GM21367 (cell line): ENCODE measurements around the gene ICAM3.
"Not testable (repeated sequence)": the region's sequence is repeated elsewhere in the genome, so short reads cannot be mapped to it uniquely, and the experiment has no call there.

ENCODE experiments used
- ATAC-seq: cut with Tn5 transposase; IDR thresholded peaks from one replicate; pipeline ENCODE4 v1.9.1; 2021; ENCODE audit not compliant: unreplicated experiment

Gene ICAM3, protein sequence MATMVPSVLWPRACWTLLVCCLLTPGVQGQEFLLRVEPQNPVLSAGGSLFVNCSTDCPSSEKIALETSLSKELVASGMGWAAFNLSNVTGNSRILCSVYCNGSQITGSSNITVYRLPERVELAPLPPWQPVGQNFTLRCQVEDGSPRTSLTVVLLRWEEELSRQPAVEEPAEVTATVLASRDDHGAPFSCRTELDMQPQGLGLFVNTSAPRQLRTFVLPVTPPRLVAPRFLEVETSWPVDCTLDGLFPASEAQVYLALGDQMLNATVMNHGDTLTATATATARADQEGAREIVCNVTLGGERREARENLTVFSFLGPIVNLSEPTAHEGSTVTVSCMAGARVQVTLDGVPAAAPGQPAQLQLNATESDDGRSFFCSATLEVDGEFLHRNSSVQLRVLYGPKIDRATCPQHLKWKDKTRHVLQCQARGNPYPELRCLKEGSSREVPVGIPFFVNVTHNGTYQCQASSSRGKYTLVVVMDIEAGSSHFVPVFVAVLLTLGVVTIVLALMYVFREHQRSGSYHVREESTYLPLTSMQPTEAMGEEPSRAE

DNA sequence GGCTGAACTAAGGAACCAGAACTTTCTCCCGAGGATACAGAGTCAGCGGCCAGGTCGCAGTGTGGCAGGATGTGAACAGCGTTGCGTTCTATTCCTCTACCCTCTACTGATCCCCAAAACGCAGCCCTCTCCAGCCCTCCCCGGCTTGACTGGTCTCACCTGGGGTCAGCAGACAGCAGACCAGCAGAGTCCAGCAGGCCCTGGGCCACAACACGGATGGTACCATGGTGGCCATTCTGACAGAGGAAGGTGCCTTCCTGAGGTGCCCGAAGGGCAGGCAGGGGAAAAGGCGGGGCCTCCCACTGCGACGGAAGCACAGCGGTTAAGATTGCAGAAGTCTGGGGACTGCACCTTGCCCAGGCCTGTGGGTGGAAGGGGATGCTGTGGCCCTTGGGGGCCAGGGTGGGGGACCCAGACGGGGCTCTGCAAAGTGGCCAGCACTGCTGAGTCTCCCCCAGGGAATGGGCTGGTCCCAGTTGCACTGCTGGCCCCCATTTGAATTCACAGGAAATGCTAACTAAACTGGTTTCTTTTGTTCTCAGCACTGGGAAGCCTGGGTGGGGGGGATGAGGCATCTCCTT is at the start of gene ICAM3:
Gene ICAM3, minus strand, starts transcription at position 245 of the 581 bp plus-strand sequence. Its CDS starts 10 bp downstream, at position 235.
- ATAC-seq: peak; percentile 53

DNA sequence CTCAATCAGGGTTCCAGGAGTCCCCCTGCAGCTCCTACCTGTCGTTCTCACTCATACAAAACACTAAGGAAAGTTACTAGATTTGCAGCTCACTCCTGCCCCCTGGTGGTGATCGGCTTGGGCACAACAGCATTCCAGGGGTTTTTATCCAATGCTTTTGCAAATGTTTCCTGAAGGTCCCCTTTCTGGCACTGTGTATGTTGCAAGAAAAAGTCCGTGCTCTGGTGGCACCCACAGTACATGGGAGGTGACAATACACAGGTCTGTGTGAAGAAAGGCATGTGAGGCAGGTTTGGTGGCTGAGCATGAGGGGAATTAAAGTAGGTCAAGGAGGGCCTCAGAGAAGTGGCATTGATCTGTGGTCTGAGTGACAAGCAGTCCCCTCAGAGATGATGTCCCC is 49.5 kb upstream of the ICAM3 start:
- ATAC-seq: no peak

DNA sequence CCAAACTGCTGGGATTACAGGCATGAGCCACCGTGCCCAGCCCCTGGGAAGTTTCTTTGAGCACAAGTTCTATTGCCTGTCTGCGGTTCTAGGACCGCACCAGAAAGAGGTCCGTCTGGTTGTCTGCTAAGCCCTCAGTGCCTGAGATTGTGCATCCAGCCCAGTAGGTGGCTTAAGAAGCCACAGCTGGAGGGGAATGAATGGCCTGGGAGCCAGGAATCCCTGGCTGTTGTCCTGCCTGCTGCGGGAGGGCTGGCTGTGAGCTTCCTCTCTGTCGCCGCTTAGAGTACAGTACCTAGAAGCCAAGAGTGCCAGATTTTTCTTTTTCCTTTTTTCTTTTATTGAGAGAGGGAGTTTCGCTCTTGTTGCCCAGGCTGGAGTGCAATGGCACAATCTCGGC is 45.2 kb upstream of the ICAM3 start:
- ATAC-seq: no peak

DNA sequence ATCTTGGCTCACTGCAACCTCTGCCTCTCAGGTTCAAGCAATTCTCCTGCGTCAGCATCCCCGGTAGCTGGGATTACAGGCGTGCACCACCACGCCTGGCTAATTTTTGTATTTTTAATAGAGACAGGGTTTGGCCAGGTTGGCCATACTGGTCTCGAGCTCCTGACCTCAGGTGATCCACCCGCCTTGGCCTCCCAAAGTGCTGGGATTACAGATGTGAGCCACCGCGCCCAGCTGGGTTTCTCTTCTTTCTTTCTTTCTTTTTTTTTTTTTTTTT is 43.7 kb upstream of the ICAM3 start:
- not testable (repeated sequence) for ATAC-seq

DNA sequence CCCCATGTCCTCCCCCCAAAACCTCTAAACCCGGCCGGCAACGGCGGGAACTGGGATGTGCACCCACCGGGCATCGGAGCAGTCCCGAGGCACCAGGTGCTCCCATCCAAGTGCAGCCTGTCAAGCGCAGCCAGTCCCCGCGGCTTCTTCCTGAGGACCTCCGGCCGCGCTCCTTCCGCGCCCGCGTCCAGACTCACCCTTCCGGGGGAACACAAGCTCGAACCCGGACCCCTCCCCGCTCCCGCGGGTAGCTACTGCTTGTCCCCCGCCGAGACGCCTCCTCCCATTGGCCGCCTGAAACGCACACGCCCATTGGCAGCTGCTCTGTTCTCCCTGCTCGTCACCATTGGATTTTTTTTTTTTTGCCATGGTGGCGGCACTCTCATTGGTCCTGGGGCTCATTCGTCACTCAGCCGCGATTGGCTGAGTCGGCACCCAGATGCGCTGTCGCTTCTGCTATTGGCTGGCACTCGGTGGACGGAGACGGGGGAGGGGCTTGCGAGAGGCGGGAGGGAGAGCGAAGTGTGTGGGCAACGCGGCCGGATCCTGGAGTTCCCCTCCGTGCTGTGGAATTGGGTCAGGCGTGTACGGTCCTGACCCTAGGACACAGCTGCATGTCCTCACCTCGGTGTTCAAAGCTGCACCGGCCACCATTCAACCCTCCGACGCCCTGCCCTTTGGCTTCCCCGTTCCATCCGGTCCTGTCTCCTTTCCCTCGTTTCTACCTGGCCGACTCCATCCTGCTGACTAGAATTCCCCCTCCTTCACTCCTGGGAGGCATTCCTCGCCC is 41.1 kb upstream of the ICAM3 start, which contains the start of gene TYK2:
Gene TYK2, minus strand, starts transcription at position 260 of the 790 bp plus-strand sequence. CDS start 2,166 bp downstream, outside the sequence.
- peak; percentile 81 for ATAC-seq

DNA sequence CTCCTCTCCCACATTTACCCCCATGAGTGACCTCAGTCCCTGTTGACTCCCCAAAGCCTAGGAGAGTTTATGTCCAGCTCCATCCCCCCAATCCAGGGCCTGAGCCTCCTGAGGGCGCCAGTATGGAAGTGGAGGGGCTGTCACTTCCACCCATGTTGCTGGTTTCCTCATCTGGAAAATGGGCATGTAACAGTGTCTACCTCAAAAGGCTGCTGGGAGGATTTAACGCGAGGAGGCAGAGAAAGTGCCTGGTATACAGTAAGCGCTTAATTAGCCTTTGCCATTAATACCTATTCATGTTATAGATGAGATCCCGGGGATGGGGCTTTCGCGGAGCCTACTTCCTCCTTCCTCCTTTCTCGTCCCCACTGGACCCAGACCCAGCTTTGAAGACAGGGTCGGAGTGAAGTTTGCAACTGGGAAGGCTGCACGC is 40.5 kb upstream of the ICAM3 start:
- ATAC-seq: no peak

DNA sequence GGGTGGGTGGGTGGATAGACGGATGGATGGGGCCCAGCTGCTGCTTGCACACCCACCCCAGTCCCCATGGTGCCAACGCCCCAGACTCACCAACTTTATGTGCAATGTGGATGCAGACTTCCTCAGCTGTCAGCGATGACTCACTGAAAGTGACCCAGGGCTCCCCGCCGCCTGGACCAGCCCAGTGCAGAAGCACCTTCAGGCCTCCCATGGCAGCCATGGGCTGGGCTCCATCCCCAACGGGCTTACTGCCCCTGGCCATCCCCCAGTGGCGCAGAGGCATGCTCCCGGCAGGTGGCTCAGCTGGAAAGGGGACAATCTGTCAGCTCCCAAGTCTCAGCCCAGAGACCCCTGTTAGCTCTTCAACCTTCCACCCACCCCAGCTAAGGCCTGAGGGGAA is 38.7 kb upstream of the ICAM3 start:
- ATAC-seq: no peak

DNA sequence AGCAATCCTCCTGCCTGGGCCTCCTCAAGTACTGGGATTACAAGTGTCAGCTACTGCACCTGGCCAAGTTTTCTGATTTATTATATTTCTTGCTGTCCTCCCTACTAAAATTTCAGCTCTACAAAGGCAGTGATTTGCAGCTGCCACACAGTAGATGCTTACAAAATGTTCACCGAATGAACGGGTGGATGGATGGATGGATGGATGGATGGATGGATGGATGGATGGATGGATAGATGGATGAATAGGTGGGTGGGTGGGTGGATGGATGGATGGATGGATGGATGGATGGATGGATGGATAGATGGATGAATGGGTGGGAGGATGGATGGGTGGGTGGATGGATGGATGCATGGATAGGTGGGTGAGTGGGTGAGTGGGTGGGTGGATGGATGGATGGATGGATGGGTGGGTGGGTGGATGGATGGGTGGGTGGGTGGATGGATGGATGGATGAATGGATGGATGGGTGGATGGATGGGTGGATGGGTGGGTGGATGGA is 37.8 kb upstream of the ICAM3 start:
- not testable (repeated sequence) for ATAC-seq

DNA sequence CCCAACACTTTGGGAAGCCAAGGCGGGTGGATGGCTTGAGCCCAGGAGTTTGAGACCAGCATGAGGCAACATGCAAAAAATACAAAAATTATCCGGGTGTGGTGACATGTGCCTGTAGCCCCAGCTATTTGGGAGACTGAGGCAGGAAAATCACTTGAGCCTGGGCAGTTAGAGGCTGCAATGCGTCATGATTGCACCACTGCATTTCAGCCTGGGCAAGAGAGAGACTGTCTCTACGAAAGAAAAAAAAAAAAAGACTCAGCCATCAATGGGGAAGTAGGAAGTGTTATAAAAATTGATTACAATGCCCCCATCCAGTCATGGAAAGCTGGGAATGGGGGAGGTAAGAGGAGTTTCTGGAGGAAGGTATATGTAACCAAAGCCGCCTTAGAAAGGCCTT is 35.5 kb upstream of the ICAM3 start:
- ATAC-seq: no peak

DNA sequence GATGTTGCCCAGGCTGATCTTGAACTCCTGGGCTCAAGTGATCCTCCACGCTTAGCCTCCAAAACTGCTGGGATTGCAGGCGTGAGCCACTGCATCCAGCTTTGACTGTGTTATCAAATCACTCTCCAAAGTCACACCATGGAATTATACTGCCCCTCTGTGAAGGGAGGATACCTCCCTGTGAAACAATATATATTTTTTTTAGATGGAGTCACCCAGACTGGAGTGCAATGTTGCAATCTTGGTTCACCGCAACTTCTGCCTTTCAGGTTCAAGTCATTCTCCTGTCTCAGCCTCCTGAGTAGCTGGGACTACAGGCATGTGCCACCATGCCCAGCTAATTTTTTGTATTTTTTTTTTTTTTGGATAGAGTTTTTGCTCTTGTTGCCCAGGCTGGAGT is 33.3 kb upstream of the ICAM3 start:
- ATAC-seq: no peak

DNA sequence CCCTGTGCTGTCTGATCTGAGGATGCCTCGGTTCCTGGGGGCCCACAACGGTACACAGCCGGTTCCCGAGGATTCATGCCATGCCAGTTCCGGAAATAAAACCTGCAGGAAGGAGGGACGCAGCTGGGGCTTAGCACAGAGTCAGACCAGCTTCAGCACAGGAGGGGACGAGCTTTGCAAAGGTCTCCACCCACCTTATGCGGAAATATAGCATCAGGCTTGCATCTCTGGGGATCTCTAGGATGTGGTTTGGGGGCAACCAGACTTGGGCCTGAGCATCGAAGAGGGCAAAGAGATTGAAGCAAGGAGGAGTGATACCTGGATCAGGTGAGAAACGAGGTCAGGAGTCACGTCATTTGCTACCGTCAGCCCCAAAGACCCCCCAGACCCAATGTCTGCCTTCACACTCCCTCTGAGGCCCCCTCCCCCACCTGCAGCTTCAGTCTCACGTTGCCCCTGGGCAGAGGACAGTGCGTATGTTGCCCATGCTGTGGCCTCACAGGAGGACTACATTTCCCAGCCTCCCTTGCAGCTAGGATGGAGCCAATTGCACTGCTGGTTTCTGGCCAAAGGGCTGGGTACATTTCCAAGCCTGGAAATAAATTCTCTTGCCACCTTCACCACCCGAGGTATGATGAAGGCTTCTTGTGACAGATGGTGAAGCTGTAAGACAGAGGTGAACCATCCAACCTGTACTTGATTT is 28.8 kb upstream of the ICAM3 start:
- no peak for ATAC-seq

DNA sequence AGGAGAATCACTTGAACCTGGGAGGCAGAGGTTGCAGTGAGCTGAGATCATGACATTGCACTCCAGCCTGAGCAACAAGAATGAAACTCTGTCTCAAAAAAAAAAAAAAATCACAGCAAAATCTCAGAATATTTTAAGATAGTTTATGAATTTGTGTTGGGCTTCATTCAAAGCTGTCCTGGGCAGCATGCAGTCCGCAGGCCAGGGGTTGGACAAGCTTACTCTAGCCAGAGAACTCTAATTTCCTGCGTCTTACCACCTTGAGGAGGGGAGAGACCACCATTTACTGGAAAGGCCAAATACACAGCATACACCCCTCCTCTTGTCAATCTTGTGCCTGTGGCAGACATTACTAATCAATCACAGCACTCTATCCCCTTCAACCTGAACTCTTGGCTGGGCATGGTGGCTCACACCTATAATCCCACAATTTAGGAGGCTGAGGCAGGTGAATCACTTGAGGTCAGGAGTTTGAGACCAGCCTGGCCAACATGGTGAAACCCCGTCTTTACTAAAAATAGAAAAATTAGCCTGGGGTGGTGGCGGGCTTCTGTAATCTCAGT is 27.6 kb upstream of the ICAM3 start:
- not testable (repeated sequence) for ATAC-seq

DNA sequence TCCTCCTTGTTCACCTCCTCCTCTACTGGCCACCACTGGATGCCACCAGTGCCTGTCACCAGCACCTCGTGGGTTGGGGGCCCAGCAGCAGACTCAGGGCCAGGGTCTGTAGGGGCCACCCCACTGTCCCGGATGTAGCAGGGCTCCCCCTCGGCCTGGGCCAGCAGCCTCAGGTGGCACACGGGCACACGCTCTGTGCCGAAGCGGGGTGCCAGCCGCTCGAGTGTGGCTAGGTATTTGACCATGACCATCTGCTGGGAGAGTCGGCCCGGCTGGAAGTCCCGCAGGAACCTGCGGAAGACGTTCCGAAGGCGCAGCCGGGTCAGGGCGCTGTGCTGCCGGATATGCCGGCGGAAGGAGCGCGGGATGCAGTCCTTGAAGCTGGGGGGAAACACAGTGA is 26.1 kb upstream of the ICAM3 start:
- no peak for ATAC-seq

DNA sequence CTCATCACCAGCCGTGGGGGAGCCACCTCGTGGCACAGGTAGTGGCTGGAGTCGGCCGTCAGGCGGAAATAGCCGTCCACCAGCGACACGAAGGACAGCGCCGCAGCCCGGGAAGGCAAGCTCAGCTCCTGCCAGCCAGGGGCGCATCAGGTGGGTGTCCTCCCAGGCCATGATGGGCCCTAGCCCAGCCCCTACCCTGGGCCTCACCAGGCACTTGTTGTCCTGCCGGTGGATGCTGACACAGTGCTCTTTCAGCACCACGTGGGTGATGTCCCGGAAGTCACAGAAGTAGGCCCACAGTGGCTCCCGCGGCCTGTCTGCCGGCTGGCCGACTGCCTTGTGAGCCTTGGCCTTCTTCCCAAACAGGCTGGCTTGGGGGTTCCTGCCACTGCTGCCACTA is 25.2 kb upstream of the ICAM3 start:
- no peak for ATAC-seq

DNA sequence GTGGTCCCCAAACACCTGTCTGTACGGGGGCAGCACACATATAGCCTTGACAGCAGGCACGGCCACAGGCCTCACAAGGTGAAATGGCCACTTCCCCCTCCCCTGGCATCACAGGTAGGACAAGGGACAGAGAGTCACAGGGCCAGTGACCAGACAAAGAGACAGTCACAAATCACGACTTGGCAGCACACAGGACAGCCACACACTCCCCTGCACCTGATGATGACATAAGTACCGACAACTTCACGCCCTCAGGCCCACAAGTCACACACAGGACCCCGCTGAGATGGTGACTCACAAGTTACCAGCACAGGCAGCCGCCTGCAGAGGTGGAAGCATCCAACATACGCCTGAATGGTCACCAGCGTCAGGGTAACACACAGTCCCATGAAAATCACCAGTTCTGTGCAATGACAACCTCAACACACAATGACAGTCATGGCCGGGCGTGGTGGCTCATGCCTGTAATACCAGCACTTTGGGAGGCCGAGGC is 24.4 kb upstream of the ICAM3 start:
- no peak for ATAC-seq

DNA sequence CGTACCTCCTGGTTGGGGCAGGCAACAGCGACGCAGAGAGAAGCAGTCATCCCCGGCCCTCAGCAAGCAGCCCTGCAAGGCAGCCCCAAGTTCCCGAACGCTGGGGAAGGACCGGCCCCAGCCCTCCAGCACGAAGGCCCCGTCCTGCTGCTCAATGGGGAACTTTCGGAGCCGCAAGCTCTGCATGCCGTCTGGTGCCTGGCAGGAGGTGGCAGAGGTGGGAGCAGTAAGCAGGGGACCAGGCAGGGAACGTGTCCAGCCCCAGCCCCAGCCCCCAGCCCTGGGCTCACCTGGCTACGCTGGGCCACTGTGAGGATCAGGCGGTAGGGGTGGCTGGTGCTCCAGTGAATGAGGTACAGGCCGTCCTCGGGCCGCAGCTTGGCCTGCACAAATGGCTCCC is 22.8 kb upstream of the ICAM3 start:
- no peak for ATAC-seq

DNA sequence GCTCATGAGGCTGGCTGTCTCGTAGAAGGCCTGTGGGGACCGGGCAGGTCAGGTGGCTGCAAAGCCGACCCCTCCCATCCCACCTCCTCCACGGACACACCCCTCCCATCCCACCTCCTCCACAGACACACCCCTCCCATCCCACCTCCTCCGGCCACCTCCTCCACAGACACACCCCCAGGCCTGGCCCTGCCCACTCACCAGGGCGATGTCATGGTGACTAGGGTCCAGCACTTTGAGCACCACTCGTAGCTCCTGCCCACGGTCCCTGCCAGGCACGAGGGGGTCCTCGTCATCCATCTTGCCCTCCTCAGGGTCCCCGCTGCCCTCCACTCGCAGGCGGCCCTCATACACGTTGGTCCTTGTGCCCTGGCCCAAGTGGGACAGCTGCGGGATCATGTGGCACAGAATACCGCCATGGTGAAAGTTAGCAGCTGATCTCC is 22.2 kb upstream of the ICAM3 start:
- ATAC-seq: no peak

DNA sequence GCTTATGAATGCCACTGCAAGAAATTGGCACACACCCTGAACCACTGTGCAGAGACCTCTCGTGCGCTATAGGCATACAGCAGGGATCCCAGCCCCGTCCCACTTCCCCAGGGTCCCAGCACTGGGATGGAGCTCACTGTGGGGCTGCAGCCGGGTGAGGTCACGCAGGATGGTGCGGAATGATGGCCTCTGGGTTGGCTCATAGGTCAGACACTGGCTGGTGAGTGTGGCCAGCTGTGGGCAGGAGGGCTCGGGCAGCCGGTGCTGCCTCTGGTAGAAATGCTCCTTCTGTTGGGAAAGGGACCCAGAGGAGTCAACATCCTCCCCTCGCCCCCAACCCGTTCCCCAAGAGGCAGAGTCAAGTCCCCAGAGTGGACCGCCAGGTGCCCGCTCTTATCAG is 17.0 kb upstream of the ICAM3 start:
- ATAC-seq: no peak

DNA sequence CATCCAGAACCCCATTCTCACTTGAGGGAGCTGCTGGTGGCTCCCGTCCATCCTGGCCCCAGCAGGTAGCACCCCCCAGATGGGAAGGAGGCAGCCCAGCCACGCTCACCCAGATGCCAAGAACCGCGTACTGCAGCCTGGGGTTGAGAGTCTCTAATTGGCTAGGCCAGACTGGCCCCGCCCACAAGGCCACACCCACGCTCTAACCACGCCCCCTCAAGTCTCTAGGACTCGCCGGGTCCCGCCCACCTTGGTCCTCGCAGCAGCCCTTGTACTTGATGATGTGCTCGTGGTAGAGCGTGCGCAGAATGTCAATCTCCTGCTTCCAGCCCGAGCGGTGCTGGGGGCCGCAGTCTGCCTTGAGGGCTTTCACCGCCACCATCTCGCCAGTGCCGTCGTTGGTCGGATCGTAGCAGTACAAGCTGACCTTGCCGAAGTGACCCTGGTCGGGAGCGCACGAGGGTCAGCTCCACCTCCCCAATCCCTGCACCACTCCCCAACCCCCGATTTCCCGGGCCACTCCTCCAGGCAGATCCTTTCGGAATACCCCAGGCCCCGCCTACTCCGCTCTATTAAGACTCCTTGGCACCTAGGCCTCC is 14.5 kb upstream of the ICAM3 start:
- no peak for ATAC-seq
